SK-N-SH (cell line): ENCODE results near the gene HECTD4.

ENCODE experiments used
- CHD2 ChIP-seq: fragments of 150-350 bp; IDR thresholded peaks from 2 replicates; pipeline ENCODE4 v1.6.1; 2018; ENCODE audit warnings: low read length; ENCODE audit not compliant: partially characterized antibody
- EP300 ChIP-seq, 2 experiments: IDR thresholded peaks; 2 replicates each; pipeline versions ENCODE4 v1.4.0 to v1.6.1; 2012; ENCODE audit warnings: borderline replicate concordance in 1 of 2, low read depth in 1 of 2, low read length in 1 of 2
- EZH2phosphoT487 ChIP-seq: fragments of 200-600 bp; sonication (generic); IDR thresholded peaks from 2 replicates; pipeline ENCODE4 v1.6.1; 2017; ENCODE audit warnings: low read depth, mixed run types, mild to moderate bottlenecking, antibody characterized with exemption, moderate library complexity, borderline replicate concordance
- FOSL2 ChIP-seq: IDR thresholded peaks from 2 replicates; pipeline ENCODE4 v1.4.0; 2012; ENCODE audit warnings: low read depth, mild to moderate bottlenecking, moderate library complexity, borderline replicate concordance
- GABPA ChIP-seq: IDR thresholded peaks from 2 replicates; pipeline ENCODE4 v1.4.0; 2012; ENCODE audit warnings: low read depth, mild to moderate bottlenecking
- MXI1 ChIP-seq: IDR thresholded peaks from 2 replicates; pipeline ENCODE4 v1.6.1; 2012; ENCODE audit warnings: mild to moderate bottlenecking, low read depth, low read length, improper control_type of control experiment
- POLR2AphosphoS5 ChIP-seq: IDR thresholded peaks from 2 replicates; pipeline ENCODE4 v1.6.1; 2012; ENCODE audit warnings: low read depth, low read length
- SIN3A ChIP-seq: IDR thresholded peaks from 2 replicates; pipeline ENCODE4 v1.6.1; 2012; ENCODE audit warnings: low read depth, mild to moderate bottlenecking, low read length, moderate library complexity, borderline replicate concordance
- TF ChIP-seq, protein P1 (sequence below): fragments of 200-600 bp; sonication (generic); IDR thresholded peaks from 2 replicates; pipeline ENCODE4 v1.6.1; 2017; ENCODE audit warnings: antibody characterized with exemption, mild to moderate bottlenecking, moderate library complexity
- TF ChIP-seq, protein P2 (sequence below): IDR thresholded peaks from 2 replicates; pipeline ENCODE4; 2012
- TF ChIP-seq, protein P3 (sequence below): IDR thresholded peaks from 2 replicates; pipeline ENCODE4 v1.4.0; 2012; ENCODE audit warnings: low read depth, borderline replicate concordance
- TF ChIP-seq, protein P4 (sequence below): fragments of 150-350 bp; IDR thresholded peaks from 2 replicates; pipeline ENCODE4 v1.6.1; 2017; ENCODE audit warnings: antibody characterized with exemption, low read length, low read depth, borderline replicate concordance
- TF ChIP-seq, protein P5 (sequence below): fragments of 150-350 bp; IDR thresholded peaks from 2 replicates; pipeline ENCODE4 v1.6.1; 2016; ENCODE audit warnings: mild to moderate bottlenecking, low read depth, low read length

DNA sequence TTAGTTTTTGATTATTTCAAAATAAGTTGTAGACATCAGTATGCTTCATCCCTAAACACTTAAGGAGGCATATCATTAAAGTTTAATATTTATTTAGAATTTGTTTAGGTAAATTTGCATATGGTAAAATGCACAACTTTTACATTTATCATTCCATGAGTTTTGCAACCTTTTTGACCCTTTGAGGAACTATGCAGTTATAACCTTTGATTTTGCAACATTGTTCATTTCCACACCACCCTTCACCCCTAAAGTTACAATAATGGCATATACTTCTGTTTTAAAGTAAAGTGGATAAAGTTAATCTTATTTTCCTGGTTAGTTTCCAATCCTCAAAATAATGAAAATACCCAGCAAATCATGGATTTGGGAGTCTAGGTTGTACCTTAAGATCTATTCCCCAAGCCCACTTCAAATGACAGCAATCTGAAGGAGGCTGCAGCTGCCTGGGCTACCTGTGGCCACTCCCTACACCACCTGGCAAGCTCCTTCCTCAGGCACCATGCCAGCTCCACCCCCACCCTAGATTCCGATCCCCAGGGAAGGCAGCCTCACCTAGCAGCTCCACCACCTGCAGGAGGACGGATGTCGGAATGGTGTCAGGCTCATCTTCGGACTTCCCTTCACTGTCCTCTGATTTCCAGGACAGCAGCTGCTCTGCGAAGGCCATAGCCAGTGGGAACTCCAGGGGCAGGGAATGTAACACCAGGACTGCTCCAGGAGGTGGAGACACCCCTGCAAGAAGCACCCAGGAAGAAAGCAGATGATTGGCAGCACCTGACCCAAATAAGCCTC lies 191.8 kb downstream of the HECTD4 start:
- TF ChIP-seq MXI1, result no peak
- TF ChIP-seq, protein P1, sequence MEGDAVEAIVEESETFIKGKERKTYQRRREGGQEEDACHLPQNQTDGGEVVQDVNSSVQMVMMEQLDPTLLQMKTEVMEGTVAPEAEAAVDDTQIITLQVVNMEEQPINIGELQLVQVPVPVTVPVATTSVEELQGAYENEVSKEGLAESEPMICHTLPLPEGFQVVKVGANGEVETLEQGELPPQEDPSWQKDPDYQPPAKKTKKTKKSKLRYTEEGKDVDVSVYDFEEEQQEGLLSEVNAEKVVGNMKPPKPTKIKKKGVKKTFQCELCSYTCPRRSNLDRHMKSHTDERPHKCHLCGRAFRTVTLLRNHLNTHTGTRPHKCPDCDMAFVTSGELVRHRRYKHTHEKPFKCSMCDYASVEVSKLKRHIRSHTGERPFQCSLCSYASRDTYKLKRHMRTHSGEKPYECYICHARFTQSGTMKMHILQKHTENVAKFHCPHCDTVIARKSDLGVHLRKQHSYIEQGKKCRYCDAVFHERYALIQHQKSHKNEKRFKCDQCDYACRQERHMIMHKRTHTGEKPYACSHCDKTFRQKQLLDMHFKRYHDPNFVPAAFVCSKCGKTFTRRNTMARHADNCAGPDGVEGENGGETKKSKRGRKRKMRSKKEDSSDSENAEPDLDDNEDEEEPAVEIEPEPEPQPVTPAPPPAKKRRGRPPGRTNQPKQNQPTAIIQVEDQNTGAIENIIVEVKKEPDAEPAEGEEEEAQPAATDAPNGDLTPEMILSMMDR, result no peak
- TF ChIP-seq CHD2, result no peak
- no peak for TF ChIP-seq EP300 (IDR thresholded peaks at IDR 0.05; ENCODE audit: borderline replicate concordance in 1 of 2, low read depth in 1 of 2, low read length in 1 of 2)
- TF ChIP-seq SIN3A, result no peak
- TF ChIP-seq, protein P2, sequence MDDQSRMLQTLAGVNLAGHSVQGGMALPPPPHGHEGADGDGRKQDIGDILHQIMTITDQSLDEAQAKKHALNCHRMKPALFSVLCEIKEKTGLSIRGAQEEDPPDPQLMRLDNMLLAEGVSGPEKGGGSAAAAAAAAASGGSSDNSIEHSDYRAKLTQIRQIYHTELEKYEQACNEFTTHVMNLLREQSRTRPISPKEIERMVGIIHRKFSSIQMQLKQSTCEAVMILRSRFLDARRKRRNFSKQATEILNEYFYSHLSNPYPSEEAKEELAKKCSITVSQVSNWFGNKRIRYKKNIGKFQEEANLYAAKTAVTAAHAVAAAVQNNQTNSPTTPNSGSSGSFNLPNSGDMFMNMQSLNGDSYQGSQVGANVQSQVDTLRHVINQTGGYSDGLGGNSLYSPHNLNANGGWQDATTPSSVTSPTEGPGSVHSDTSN, result no peak
- TF ChIP-seq, protein P3, sequence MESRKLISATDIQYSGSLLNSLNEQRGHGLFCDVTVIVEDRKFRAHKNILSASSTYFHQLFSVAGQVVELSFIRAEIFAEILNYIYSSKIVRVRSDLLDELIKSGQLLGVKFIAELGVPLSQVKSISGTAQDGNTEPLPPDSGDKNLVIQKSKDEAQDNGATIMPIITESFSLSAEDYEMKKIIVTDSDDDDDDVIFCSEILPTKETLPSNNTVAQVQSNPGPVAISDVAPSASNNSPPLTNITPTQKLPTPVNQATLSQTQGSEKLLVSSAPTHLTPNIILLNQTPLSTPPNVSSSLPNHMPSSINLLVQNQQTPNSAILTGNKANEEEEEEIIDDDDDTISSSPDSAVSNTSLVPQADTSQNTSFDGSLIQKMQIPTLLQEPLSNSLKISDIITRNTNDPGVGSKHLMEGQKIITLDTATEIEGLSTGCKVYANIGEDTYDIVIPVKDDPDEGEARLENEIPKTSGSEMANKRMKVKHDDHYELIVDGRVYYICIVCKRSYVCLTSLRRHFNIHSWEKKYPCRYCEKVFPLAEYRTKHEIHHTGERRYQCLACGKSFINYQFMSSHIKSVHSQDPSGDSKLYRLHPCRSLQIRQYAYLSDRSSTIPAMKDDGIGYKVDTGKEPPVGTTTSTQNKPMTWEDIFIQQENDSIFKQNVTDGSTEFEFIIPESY, result no peak
- TF ChIP-seq, protein P4, sequence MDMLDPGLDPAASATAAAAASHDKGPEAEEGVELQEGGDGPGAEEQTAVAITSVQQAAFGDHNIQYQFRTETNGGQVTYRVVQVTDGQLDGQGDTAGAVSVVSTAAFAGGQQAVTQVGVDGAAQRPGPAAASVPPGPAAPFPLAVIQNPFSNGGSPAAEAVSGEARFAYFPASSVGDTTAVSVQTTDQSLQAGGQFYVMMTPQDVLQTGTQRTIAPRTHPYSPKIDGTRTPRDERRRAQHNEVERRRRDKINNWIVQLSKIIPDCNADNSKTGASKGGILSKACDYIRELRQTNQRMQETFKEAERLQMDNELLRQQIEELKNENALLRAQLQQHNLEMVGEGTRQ, result no peak
- TF ChIP-seq POLR2AphosphoS5, result no peak
- TF ChIP-seq, protein P5, sequence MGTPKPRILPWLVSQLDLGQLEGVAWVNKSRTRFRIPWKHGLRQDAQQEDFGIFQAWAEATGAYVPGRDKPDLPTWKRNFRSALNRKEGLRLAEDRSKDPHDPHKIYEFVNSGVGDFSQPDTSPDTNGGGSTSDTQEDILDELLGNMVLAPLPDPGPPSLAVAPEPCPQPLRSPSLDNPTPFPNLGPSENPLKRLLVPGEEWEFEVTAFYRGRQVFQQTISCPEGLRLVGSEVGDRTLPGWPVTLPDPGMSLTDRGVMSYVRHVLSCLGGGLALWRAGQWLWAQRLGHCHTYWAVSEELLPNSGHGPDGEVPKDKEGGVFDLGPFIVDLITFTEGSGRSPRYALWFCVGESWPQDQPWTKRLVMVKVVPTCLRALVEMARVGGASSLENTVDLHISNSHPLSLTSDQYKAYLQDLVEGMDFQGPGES, result no peak
- TF ChIP-seq FOSL2, result no peak
- TF ChIP-seq GABPA, result no peak
- no peak for TF ChIP-seq EZH2phosphoT487
